DND-41 (cell line): Measurements from ENCODE around the gene AFF3.

Experiments
- CTCF ChIP-seq: IDR thresholded peaks from 2 replicates; pipeline ENCODE4 v1.5.1; 2012; ENCODE audit warnings: borderline replicate concordance, low read length, moderate library complexity, mild to moderate bottlenecking; ENCODE audit not compliant: poor library complexity, severe bottlenecking; ENCODE audit errors: extremely low read depth
- EZH2 ChIP-seq: IDR thresholded peaks from 3 replicates; pipeline ENCODE4 v1.6.1; 2012; ENCODE audit warnings: borderline replicate concordance, low read depth, mild to moderate bottlenecking, moderate library complexity, low read length, inconsistent platforms; ENCODE audit not compliant: severe bottlenecking

- TF ChIP-seq CTCF (no peak), EZH2 (no peak)
These were observed 434.8 kb downstream of the AFF3 start for GRCh38 chr2:99707592-99707991.
